Stimulated activated memory B cell treated with anti-CD40 and anti-IgM and Interleukin-4, amounts not matched to agents 10 μg/mL and 1 μg/mL and 100 μg/mL, for 72 hours (primary cell): ENCODE data around the gene QRFPR.

Experiments used
- ATAC-seq: fragments of 150-1000 bp; cut with Tn5 transposase; 2 replicates; pipeline ENCODE4 v1.10.0; 2021
- H3K27ac Mint-ChIP-seq: one replicate; pipeline ENCODE4 v1.8.0; 2022; ENCODE audit warnings: mild to moderate bottlenecking, mixed read lengths
- H3K27me3 Mint-ChIP-seq: one replicate; pipeline ENCODE4 v1.8.0; 2022; ENCODE audit warnings: mixed read lengths
- H3K36me3 Mint-ChIP-seq: one replicate; pipeline ENCODE4 v1.8.0; 2022; ENCODE audit warnings: mixed read lengths
- H3K4me1 Mint-ChIP-seq: one replicate; pipeline ENCODE4 v1.8.0; 2022; ENCODE audit warnings: mixed read lengths
- H3K4me3 Mint-ChIP-seq: one replicate; pipeline ENCODE4 v1.8.0; 2022; ENCODE audit warnings: mild to moderate bottlenecking, moderate library complexity, mixed read lengths
- H3K9me3 Mint-ChIP-seq: one replicate; pipeline ENCODE4 v1.8.0; 2022; ENCODE audit warnings: mixed read lengths

Gene QRFPR

GRCh38 chr4:121308828-121309227, 72.0 kb downstream of the QRFPR start:
- no peaks in the 10 kb centered on the region for H3K4me1 Mint-ChIP-seq
- no peaks in the 10 kb centered on the region for H3K36me3 Mint-ChIP-seq
- no peak overlapping the region for H3K27ac Mint-ChIP-seq
- ATAC-seq = no peak
- H3K27me3 Mint-ChIP-seq = no peaks in the 10 kb centered on the region
- no peak overlapping the region for H3K4me3 Mint-ChIP-seq
- H3K9me3 Mint-ChIP-seq = no peaks in the 10 kb centered on the region

GRCh38 chr4:121308328-121308663, 72.5 kb downstream of the QRFPR start:
- H3K27ac Mint-ChIP-seq = no peak overlapping the region
- no peak for ATAC-seq
- H3K4me1 Mint-ChIP-seq = no peaks in the 10 kb centered on the region
- H3K4me3 Mint-ChIP-seq = no peak overlapping the region
- H3K36me3 Mint-ChIP-seq = no peaks in the 10 kb centered on the region
- H3K9me3 Mint-ChIP-seq = no peaks in the 10 kb centered on the region
- no peaks in the 10 kb centered on the region for H3K27me3 Mint-ChIP-seq

- Mint-ChIP-seq H3K27me3 (no peaks in the 10 kb centered on the region), H3K27ac (no peak overlapping the region), H3K36me3 (no peaks in the 10 kb centered on the region), H3K4me1 (no peaks in the 10 kb centered on the region), H3K9me3 (no peaks in the 10 kb centered on the region), H3K4me3 (no peak overlapping the region)
- no peak for ATAC-seq
These were observed 73.1 kb downstream of the QRFPR start for GRCh38 chr4:121307445-121308327.

GRCh38 chr4:121306931-121307330, 73.9 kb downstream of the QRFPR start:
- Mint-ChIP-seq H3K27ac (no peak overlapping the region), H3K9me3 (no peaks in the 10 kb centered on the region), H3K27me3 (no peaks in the 10 kb centered on the region), H3K4me1 (no peaks in the 10 kb centered on the region), H3K4me3 (no peak overlapping the region), H3K36me3 (no peaks in the 10 kb centered on the region)
- no peak for ATAC-seq

DNA sequence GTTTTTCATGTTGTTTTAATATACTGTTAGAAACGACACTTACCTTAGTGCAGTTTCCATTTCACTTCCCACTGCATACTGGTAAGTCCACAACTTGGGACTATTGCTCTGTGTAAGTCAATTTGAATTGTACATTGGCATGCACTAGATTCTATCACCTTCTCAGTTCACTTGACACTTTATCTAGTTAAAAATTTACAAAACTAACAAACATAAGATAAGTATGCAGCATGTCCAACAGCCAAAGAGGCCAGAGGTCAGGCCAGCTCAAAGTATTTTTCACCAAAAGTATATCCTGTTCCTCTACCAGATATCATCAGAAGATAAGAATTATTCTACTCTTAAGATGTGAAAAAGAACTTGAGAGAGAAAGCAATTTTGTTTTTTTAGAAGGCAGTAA, 75.9 kb downstream of the QRFPR start:
- no peaks in the 10 kb centered on the region for H3K27me3 Mint-ChIP-seq
- H3K4me1 Mint-ChIP-seq = no peaks in the 10 kb centered on the region
- no peak for ATAC-seq
- H3K27ac Mint-ChIP-seq = no peak overlapping the region
- H3K36me3 Mint-ChIP-seq = no peaks in the 10 kb centered on the region
- H3K9me3 Mint-ChIP-seq = no peaks in the 10 kb centered on the region
- no peak overlapping the region for H3K4me3 Mint-ChIP-seq

- no peak overlapping the region for H3K27ac Mint-ChIP-seq
- H3K27me3 Mint-ChIP-seq = no peaks in the 10 kb centered on the region
- no peak for ATAC-seq
- H3K36me3 Mint-ChIP-seq = no peaks in the 10 kb centered on the region
- H3K4me1 Mint-ChIP-seq = no peaks in the 10 kb centered on the region
- no peaks in the 10 kb centered on the region for H3K9me3 Mint-ChIP-seq
- no peak overlapping the region for H3K4me3 Mint-ChIP-seq
These were observed 81.5 kb downstream of the QRFPR start for GRCh38 chr4:121299367-121299766.

DNA sequence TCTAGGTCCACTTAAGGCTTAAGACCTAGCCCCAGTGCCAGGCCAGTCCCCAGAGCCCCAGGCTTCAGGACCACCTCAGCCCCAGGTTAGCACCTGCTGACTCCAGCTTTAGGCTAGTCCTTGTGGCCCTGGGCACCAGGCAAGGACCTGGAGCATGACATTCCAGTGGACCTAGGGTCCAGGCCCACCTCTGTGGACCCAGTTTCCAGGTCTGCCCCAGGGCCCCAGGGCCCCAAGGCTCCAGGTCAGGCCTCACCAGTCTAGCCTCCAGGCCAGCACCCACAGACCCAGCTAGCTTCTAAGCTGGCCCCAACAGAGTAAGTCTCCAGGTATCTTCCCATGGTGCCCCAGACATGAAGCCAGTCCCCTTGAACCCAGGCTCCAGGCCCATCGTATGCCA, 97.5 kb downstream of the QRFPR start:
- Mint-ChIP-seq H3K9me3 (peaks cover 3% of the 10 kb centered on the region), H3K4me1 (no peaks in the 10 kb centered on the region), H3K27me3 (peaks cover 21% of the 10 kb centered on the region), H3K4me3 (no peak overlapping the region), H3K36me3 (no peaks in the 10 kb centered on the region), H3K27ac (no peak overlapping the region)
- no peak for ATAC-seq

- no peak overlapping the region for H3K27ac Mint-ChIP-seq
- H3K4me3 Mint-ChIP-seq = no peak overlapping the region
- H3K4me1 Mint-ChIP-seq = no peaks in the 10 kb centered on the region
- ATAC-seq = no peak
- peaks cover 3% of the 10 kb centered on the region for H3K9me3 Mint-ChIP-seq
- H3K27me3 Mint-ChIP-seq = peaks cover 17% of the 10 kb centered on the region
- no peaks in the 10 kb centered on the region for H3K36me3 Mint-ChIP-seq
These were observed 100.4 kb downstream of the QRFPR start for GRCh38 chr4:121280425-121280824.

DNA sequence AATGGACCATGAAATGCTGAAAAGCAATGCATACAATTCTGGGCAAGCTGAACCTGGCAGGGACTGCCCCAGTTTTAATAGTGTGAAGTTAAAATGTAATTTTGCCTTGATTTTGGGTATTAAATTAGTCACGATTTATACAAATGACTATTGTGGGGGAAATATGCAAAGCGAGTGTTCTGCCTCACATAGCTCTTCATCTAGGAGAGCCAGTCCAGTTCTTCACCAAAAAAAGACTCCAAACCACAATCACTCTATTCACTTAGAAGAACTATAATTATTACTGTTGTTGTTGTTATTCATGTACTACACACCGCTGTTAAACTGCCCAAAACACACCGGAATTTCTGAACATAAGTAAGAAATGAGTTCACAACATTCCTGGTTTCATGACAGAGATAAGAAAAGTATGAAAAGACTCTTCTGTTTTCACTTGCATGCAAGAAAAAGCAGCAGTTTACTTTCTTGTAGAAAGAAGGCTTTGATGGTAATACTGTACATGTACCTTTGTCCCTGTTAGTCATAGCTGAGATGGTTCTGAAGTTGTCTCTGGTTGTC, 101.9 kb downstream of the QRFPR start:
- Mint-ChIP-seq H3K9me3 (no peaks in the 10 kb centered on the region), H3K36me3 (no peaks in the 10 kb centered on the region), H3K4me1 (no peaks in the 10 kb centered on the region), H3K27ac (no peak overlapping the region), H3K4me3 (no peak overlapping the region), H3K27me3 (peaks cover 14% of the 10 kb centered on the region)
- peak; percentile 65 for ATAC-seq
